Right lobe of liver (tissue), 4 donors: ENCODE results near the gene IRF5.

Source experiments
- CTCF ChIP-seq, 4 donors: fragments of 200-600 bp in 3 of 4; fragments of 450-650 bp in 1 of 4; IDR thresholded peaks; one replicate each; pipeline versions ENCODE4 v1.5.1 to v1.8.0; 2016 to 2022; ENCODE audit warnings: antibody characterized with exemption in 4 of 4, mild to moderate bottlenecking in 2 of 4
- POLR2A ChIP-seq: fragments of 450-650 bp; IDR thresholded peaks from one replicate; pipeline ENCODE4 v1.6.1; 2017; ENCODE audit warnings: antibody characterized with exemption, mild to moderate bottlenecking
- donor health status: DM: no; HTN: no; CAD: no.
- donor health status: DM: no; HTN: no; CAD: no.
- donor health status: DM: no; HTN: yes; CAD: no.

- TF ChIP-seq CTCF (IDR thresholded peaks at IDR 0.05) (no peak), POLR2A (no peak)
These were observed 21.7 kb upstream of the IRF5 start for GRCh38 chr7:128915841-128916642.
